ENCODE data around the gene KRT72.

DNA sequence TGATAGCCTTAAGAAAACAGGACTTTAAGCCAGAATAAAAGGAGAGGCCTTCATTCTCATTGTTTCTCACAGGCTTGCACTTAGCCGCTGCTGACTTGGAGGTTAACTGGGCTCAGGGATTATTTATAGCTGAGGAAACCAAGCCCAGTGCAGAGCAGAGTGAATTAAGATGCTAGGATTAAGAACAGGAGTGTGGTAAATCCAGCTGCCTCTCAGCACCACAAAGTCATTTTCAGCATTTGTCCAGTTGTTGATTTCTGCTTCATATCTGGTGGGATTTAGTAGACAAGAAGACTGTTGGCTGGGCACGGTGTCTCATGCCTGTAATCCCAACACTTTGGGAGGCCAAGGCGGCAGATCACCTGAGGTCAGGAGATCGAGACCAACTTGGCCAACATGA, 31.4 kb upstream of the KRT72 start:
- TF ChIP-seq CTCF (IDR thresholded peaks at IDR 0.05) (no peak), POLR2A (IDR thresholded peaks at IDR 0.05) (no peak)

Measured in vagina (tissue), 2 donors.